H9 (cell line): ENCODE data around the gene CDH4. TPM values are rescaled to one million over a fixed set of nuclear protein-coding genes. Genes with fewer than 3 reads are reported as not detected.

ENCODE experiments used
- DNase-seq: peaks from one replicate; pipeline ENCODE4 v3.0.0-alpha.2; 2017
- H2AFZ ChIP-seq: one replicate; pipeline ENCODE4 v1.6.1; 2013; ENCODE audit warnings: mild to moderate bottlenecking, low read length, control low read depth, moderate library complexity
- H2AK5ac ChIP-seq: 2 replicates; pipeline ENCODE4 v1.6.1; 2013; ENCODE audit warnings: low read length, control low read depth, mixed read lengths; ENCODE audit not compliant: insufficient read length
- H2BK120ac ChIP-seq: one replicate; pipeline ENCODE4 v1.6.1; 2013; ENCODE audit warnings: low read depth, mild to moderate bottlenecking, low read length, control low read depth, inconsistent platforms; ENCODE audit not compliant: poor library complexity, severe bottlenecking
- H2BK12ac ChIP-seq: 2 replicates; pipeline ENCODE4 v1.6.1; 2013; ENCODE audit warnings: low read length, control low read depth, mixed read lengths, low read depth; ENCODE audit not compliant: insufficient read length
- H2BK15ac ChIP-seq: 2 replicates; pipeline ENCODE4 v1.6.1; 2013; ENCODE audit warnings: low read depth, low read length, control low read depth
- H2BK20ac ChIP-seq: one replicate; pipeline ENCODE4 v1.6.1; 2013; ENCODE audit warnings: low read depth, mild to moderate bottlenecking, low read length, control low read depth, inconsistent platforms; ENCODE audit not compliant: poor library complexity, severe bottlenecking
- H2BK5ac ChIP-seq: 2 replicates; pipeline ENCODE4 v1.6.1; 2013; ENCODE audit warnings: low read length, control low read depth, mixed read lengths; ENCODE audit not compliant: insufficient read length
- H3K14ac ChIP-seq: 2 replicates; pipeline ENCODE4 v1.6.1; 2013; ENCODE audit warnings: low read length, control low read depth; ENCODE audit not compliant: insufficient read depth
- H3K18ac ChIP-seq: 2 replicates; pipeline ENCODE4 v1.6.1; 2013; ENCODE audit warnings: low read depth, mild to moderate bottlenecking, mixed read lengths, low read length, control low read depth; ENCODE audit not compliant: insufficient read length
- H3K23ac ChIP-seq: 2 replicates; pipeline ENCODE4 v1.6.1; 2013; ENCODE audit warnings: low read length, control low read depth, mixed read lengths, low read depth; ENCODE audit not compliant: insufficient read length
- H3K23me2 ChIP-seq: 2 replicates; pipeline ENCODE4 v1.6.1; 2013; ENCODE audit warnings: low read depth, mild to moderate bottlenecking, mixed read lengths, low read length, control low read depth; ENCODE audit not compliant: insufficient read length, poor library complexity, severe bottlenecking
- H3K27ac ChIP-seq: 2 replicates; pipeline ENCODE4 v1.5.1; 2013; ENCODE audit warnings: low read length, control low read depth, mixed read lengths, low read depth; ENCODE audit not compliant: insufficient read length
- H3K27me3 ChIP-seq: 2 replicates; pipeline ENCODE4 v1.6.1; 2013; ENCODE audit warnings: low read length, control low read depth, inconsistent platforms; ENCODE audit not compliant: insufficient read depth
- H3K4ac ChIP-seq: 2 replicates; pipeline ENCODE4 v1.6.1; 2013; ENCODE audit warnings: low read depth, mild to moderate bottlenecking, control low read depth, inconsistent platforms, low read length, moderate library complexity
- H3K4me1 ChIP-seq: 2 replicates; pipeline ENCODE4 v1.6.1; 2013; ENCODE audit warnings: low read length, control low read depth, inconsistent platforms; ENCODE audit not compliant: insufficient read depth
- H3K4me2 ChIP-seq: 2 replicates; pipeline ENCODE4 v1.6.1; 2013; ENCODE audit warnings: low read length, control low read depth, mixed read lengths; ENCODE audit not compliant: insufficient read length, insufficient read depth
- H3K56ac ChIP-seq: 2 replicates; pipeline ENCODE4 v1.6.1; 2013; ENCODE audit warnings: low read depth, mild to moderate bottlenecking, mixed read lengths, low read length, control low read depth; ENCODE audit not compliant: insufficient read length
- H3K79me1 ChIP-seq: 2 replicates; pipeline ENCODE4 v1.6.1; 2013; ENCODE audit warnings: low read depth, mild to moderate bottlenecking, moderate library complexity, low read length, control low read depth, inconsistent platforms; ENCODE audit not compliant: insufficient read depth, poor library complexity, severe bottlenecking
- H3K79me2 ChIP-seq: 2 replicates; pipeline ENCODE4 v1.6.1; 2013; ENCODE audit warnings: low read length, control low read depth, inconsistent platforms; ENCODE audit not compliant: insufficient read depth
- H3K9ac ChIP-seq: 2 replicates; pipeline ENCODE4 v1.6.1; 2013; ENCODE audit warnings: low read length, control low read depth, mixed read lengths; ENCODE audit not compliant: insufficient read length; ENCODE audit errors: extremely low read depth
- H3K9me3 ChIP-seq: one replicate; pipeline ENCODE4 v1.6.1; 2013; ENCODE audit warnings: low read depth, low read length, inconsistent platforms; ENCODE audit not compliant: control insufficient read depth
- H3T11ph ChIP-seq: one replicate; pipeline ENCODE4 v1.6.1; 2013; ENCODE audit warnings: mild to moderate bottlenecking, low read length, control low read depth, inconsistent platforms
- H4K20me1 ChIP-seq: one replicate; pipeline ENCODE4 v1.6.1; 2013; ENCODE audit not compliant: control insufficient read depth, insufficient read length, insufficient read depth
- H4K5ac ChIP-seq: 2 replicates; pipeline ENCODE4 v1.6.1; 2013; ENCODE audit warnings: low read depth, mild to moderate bottlenecking, mixed read lengths, low read length, control low read depth; ENCODE audit not compliant: insufficient read length
- H4K8ac ChIP-seq: replicated peaks from 2 replicates; pipeline ENCODE4 v1.6.1; 2013; ENCODE audit warnings: low read length, control low read depth, mixed read lengths, low read depth; ENCODE audit not compliant: insufficient read length
- H4K91ac ChIP-seq: 2 replicates; pipeline ENCODE4 v1.6.1; 2013; ENCODE audit warnings: low read depth, mild to moderate bottlenecking, moderate library complexity, mixed read lengths, low read length, control low read depth; ENCODE audit not compliant: insufficient read length
- H3K27ac Mint-ChIP-seq, 3 experiments: 2 replicates in 2 of 3; 3 replicates in 1 of 3; pipeline ENCODE4 v1.8.0; 2020 to 2021; ENCODE audit warnings: mixed read lengths in 3 of 3, mild to moderate bottlenecking in 1 of 3, moderate library complexity in 1 of 3
- H3K27me3 Mint-ChIP-seq: 2 replicates; pipeline ENCODE4 v1.8.0; 2021; ENCODE audit warnings: low read depth, mild to moderate bottlenecking, moderate library complexity, mixed read lengths
- H3K36me3 Mint-ChIP-seq, 3 experiments: 2 replicates in 2 of 3; 3 replicates in 1 of 3; pipeline ENCODE4 v1.8.0; 2020 to 2021; ENCODE audit warnings: low read depth in 3 of 3, mixed read lengths in 3 of 3; ENCODE audit not compliant: insufficient read depth in 1 of 3
- H3K4me1 Mint-ChIP-seq, 2 experiments: 2 replicates each; pipeline ENCODE4 v1.8.0; 2020; ENCODE audit warnings: mixed read lengths in 2 of 2
- H3K4me3 Mint-ChIP-seq, 2 experiments: 2 replicates in 1 of 2; 3 replicates in 1 of 2; pipeline ENCODE4 v1.8.0; 2020 to 2021; ENCODE audit warnings: mild to moderate bottlenecking in 2 of 2, mixed read lengths in 2 of 2, moderate library complexity in 1 of 2
- H3K9me3 Mint-ChIP-seq, 2 experiments: 2 replicates in 1 of 2; 3 replicates in 1 of 2; pipeline ENCODE4 v1.8.0; 2020; ENCODE audit warnings: mild to moderate bottlenecking in 2 of 2, mixed read lengths in 2 of 2, moderate library complexity in 1 of 2
- CTCF ChIP-seq: fragments of 200-600 bp; sonication (generic); conservative IDR thresholded peaks from 3 replicates; pipeline ENCODE4 v1.8.0; 2021; ENCODE audit warnings: antibody characterized with exemption, mild to moderate bottlenecking
- WGBS: extraction: QIAGEN DNeasy Blood & Tissue Kit; methylation state at CpG from one replicate; pipeline ENCODE4 v1.1.7; 2013; ENCODE audit warnings: missing lambda C conversion rate, low lambda C conversion rate, mixed read lengths; ENCODE audit not compliant: insufficient read length; ENCODE audit errors: extremely low coverage; 5-methylcytosine and 5-hydroxymethylcytosine counted together
- total RNA-seq: library from RNA; stranded (reverse); gene quantifications from 2 replicates; pipeline ENCODE4 v1.2.1, GENCODE V29; 2021

Gene CDH4
- total RNA-seq, 1 experiment from 2014 or later, result 3.0 TPM

DNA sequence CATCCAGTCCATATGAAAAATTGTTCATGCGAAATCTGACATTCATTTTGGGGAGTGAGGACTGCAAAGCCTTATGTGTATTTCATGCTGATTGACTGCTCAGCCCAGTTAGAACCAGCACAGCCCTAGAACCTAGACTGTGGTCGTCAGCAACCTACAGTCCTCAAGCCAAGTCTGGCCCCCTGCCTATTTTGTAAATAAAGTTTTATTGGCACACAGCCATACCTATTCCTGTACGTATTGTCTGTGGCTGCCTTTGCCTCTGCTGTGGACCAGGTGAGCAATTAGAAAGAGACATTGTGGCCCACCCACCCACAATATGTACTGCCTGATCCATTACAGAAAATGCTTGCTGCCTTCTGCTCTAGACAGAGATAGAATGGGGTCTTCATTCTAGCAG is 422.6 kb downstream of the CDH4 start:
- TF ChIP-seq CTCF, result no peak
- no peak overlapping the region for H4K5ac ChIP-seq
- H3K4ac ChIP-seq, result no peak overlapping the region
- H3K9me3 ChIP-seq, result no peaks in the 10 kb centered on the region
- no peaks in the 10 kb centered on the region for H3K23me2 ChIP-seq
- no peak overlapping the region for H2BK15ac ChIP-seq
- H3K56ac ChIP-seq, result no peak overlapping the region
- H2BK5ac ChIP-seq, result no peak overlapping the region
- no peak overlapping the region for H3K27ac Mint-ChIP-seq
- no peak overlapping the region for H3K9ac ChIP-seq
- no peak overlapping the region for H3T11ph ChIP-seq
- H3K23ac ChIP-seq, result no peak overlapping the region
- no peaks in the 10 kb centered on the region for H3K79me2 ChIP-seq
- no peak overlapping the region for H2AK5ac ChIP-seq
- H2BK12ac ChIP-seq, result no peak overlapping the region
- H3K9me3 Mint-ChIP-seq, result peaks cover 3 to 6% of the 10 kb centered on the region in 2 experiments; a peak in 4 of 5 replicates
- no peak overlapping the region for H3K4me2 ChIP-seq
- no peak overlapping the region for H3K27ac ChIP-seq
- DNase-seq, result no peak
- WGBS, result no CpG with 5 or more reads among the region's 3 CpGs
- no peak overlapping the region for H4K91ac ChIP-seq
- no peak overlapping the region for H3K18ac ChIP-seq
- no peaks in the 10 kb centered on the region for H4K20me1 ChIP-seq
- no peak overlapping the region for H3K14ac ChIP-seq
- H3K4me1 ChIP-seq, result no peaks in the 10 kb centered on the region; the same call in 1 of the 2 replicates
- peaks cover 76% of the 10 kb centered on the region for H3K27me3 Mint-ChIP-seq
- H3K79me1 ChIP-seq, result no peaks in the 10 kb centered on the region
- H2AFZ ChIP-seq, result no peak overlapping the region
- H3K4me3 Mint-ChIP-seq, result no peak overlapping the region
- no peak overlapping the region for H2BK20ac ChIP-seq
- H3K36me3 Mint-ChIP-seq, result peaks cover 0 to 2% (median 0%) of the 10 kb centered on the region in 3 experiments; a peak in 3 of 7 replicates
- H3K27me3 ChIP-seq, result peaks cover 2% of the 10 kb centered on the region; the same call in 1 of the 2 replicates
- no peak overlapping the region for H2BK120ac ChIP-seq
- H3K4me1 Mint-ChIP-seq, result peaks cover 11 to 12% of the 10 kb centered on the region in 2 experiments
- H4K8ac ChIP-seq, result no peak overlapping the region
